PC-3 (cell line): ENCODE measurements around the gene STX18. TPM values are rescaled to one million over a fixed set of nuclear protein-coding genes. Genes with fewer than 3 reads are reported as not detected.

Experiments used
- ATAC-seq: fragments of 200-7000 bp; cut with Tn5 transposase; 2 replicates; pipeline ENCODE4 v1.9.1; 2020; ENCODE audit warnings: mild to moderate bottlenecking, moderate library complexity
- BruUV-seq: library from RNA; stranded (reverse); fragments of 400-500 nt; replicated peaks from 2 replicates; lab custom pipeline; 2021; lab: Mats Ljungman, UMichigan
- CTCF ChIA-PET: fragments of 300-600 bp; sonication (Branson Sonifier 250); formaldehyde crosslinking; loops from one replicate; lab custom pipeline; 2022; ENCODE audit warnings: antibody characterized with exemption; lab: Charles Lee
- POLR2A ChIA-PET: fragments of 300-600 bp; sonication (Branson Sonifier 250); formaldehyde crosslinking; loops from one replicate; lab custom pipeline; 2022; ENCODE audit warnings: antibody characterized with exemption; ENCODE audit not compliant: unreplicated experiment; lab: Charles Lee
- DNase-seq: peaks from one replicate; pipeline ENCODE4 v3.0.0-alpha.2; 2015
- H2AFZ ChIP-seq: fragments of 300-600 bp; sonication (generic); 2 replicates; pipeline ENCODE4 v1.6.0; 2016; ENCODE audit warnings: antibody characterized with exemption, low read length
- H3F3A ChIP-seq: fragments of 300-600 bp; sonication (generic); one replicate; pipeline ENCODE4 v1.6.0; 2017; ENCODE audit warnings: antibody characterized with exemption, low read length, control low read depth, mild to moderate bottlenecking; ENCODE audit not compliant: unreplicated experiment
- H3K27ac ChIP-seq: fragments of 300-600 bp; sonication (generic); 2 replicates; pipeline ENCODE4 v1.5.1; 2016; ENCODE audit warnings: mild to moderate bottlenecking, low read length
- H3K27me3 ChIP-seq: fragments of 300-600 bp; sonication (generic); 2 replicates; pipeline ENCODE4 v1.6.1; 2016; ENCODE audit warnings: low read length, mixed read lengths
- H3K36me3 ChIP-seq: fragments of 300-600 bp; sonication (generic); 2 replicates; pipeline ENCODE4 v1.6.1; 2016; ENCODE audit warnings: low read depth, mixed run types, low read length, mixed read lengths
- H3K4me1 ChIP-seq: fragments of 300-600 bp; sonication (generic); 2 replicates; pipeline ENCODE4 v1.5.1; 2016; ENCODE audit warnings: low read length; ENCODE audit not compliant: insufficient read depth
- H3K4me2 ChIP-seq: fragments of 300-600 bp; sonication (generic); 2 replicates; pipeline ENCODE4 v1.6.0; 2016; ENCODE audit warnings: low read length
- H3K4me3 ChIP-seq: fragments of 300-600 bp; sonication (generic); 2 replicates; pipeline ENCODE4 v1.5.1; 2016; ENCODE audit warnings: mild to moderate bottlenecking, low read length, mixed read lengths
- H3K79me2 ChIP-seq: fragments of 300-600 bp; sonication (generic); 2 replicates; pipeline ENCODE4 v1.6.1; 2017; ENCODE audit warnings: low read length, mixed read lengths
- H3K9ac ChIP-seq: fragments of 300-600 bp; sonication (generic); 2 replicates; pipeline ENCODE4 v1.6.0; 2016; ENCODE audit warnings: mild to moderate bottlenecking, low read length
- H3K9me2 ChIP-seq: fragments of 300-600 bp; sonication (generic); replicated peaks from 2 replicates; pipeline ENCODE4 v1.6.1; 2016; ENCODE audit warnings: mixed run types, low read length, mixed read lengths
- H3K9me3 ChIP-seq: fragments of 300-600 bp; sonication (generic); 2 replicates; pipeline ENCODE4 v1.6.1; 2016; ENCODE audit warnings: low read length, mixed read lengths
- H4K20me1 ChIP-seq: fragments of 300-600 bp; sonication (generic); 2 replicates; pipeline ENCODE4 v1.6.1; 2016; ENCODE audit warnings: low read length, mixed read lengths
- CTCF ChIP-seq: fragments of 300-600 bp; sonication (generic); conservative IDR thresholded peaks from 2 replicates; pipeline ENCODE4 v1.5.1; 2017; ENCODE audit warnings: antibody characterized with exemption, low read depth, mild to moderate bottlenecking, low read length
- EZH2 ChIP-seq: fragments of 300-600 bp; sonication (generic); IDR thresholded peaks from one replicate; pipeline ENCODE4 v1.6.1; 2017; ENCODE audit warnings: antibody characterized with exemption, mild to moderate bottlenecking, low read length; ENCODE audit not compliant: unreplicated experiment
- EZH2phosphoT487 ChIP-seq: fragments of 300-600 bp; sonication (generic); IDR thresholded peaks from 2 replicates; pipeline ENCODE4 v1.6.1; 2018; ENCODE audit warnings: mild to moderate bottlenecking, antibody characterized with exemption, low read length, borderline replicate concordance
- intact Hi-C: fragments of 100-400 bp; cut with micrococcal nuclease; formaldehyde crosslinking; loops from 2 replicates; pipeline ENCODE4 v1.9.0; 2023
- total RNA-seq: library from RNA; depleted of rRNA; stranded (reverse); fragments of >200 nt; gene quantifications from 2 replicates; pipeline ENCODE4 v1.2.3, GENCODE V29; 2014

The STX18 gene
- total RNA-seq, 1 experiment from 2014 or later, result 25.0 TPM

- no peaks in the 10 kb centered on the region for H3K79me2 ChIP-seq
- no peaks in the 10 kb centered on the region for H3K4me1 ChIP-seq
- no peaks in the 10 kb centered on the region; the same call in 1 of the 2 replicates for H3K36me3 ChIP-seq
- no peaks in the 10 kb centered on the region for H3K9me2 ChIP-seq
- H2AFZ ChIP-seq, result no peak overlapping the region
- H3K9ac ChIP-seq, result no peak overlapping the region
- no peaks in the 10 kb centered on the region for H4K20me1 ChIP-seq
- TF ChIP-seq EZH2 (no peak), EZH2phosphoT487 (no peak), CTCF (no peak)
- H3K9me3 ChIP-seq, result no peaks in the 10 kb centered on the region
- no peak overlapping the region for H3K4me2 ChIP-seq
- H3K27ac ChIP-seq, result no peak overlapping the region
- H3K4me3 ChIP-seq, result no peak overlapping the region
- no peaks in the 10 kb centered on the region for H3K27me3 ChIP-seq
- CTCF ChIA-PET, result no interaction called here
- intact Hi-C loops, result no loop called here
- no TSS peak for BruUV-seq
- no peak for ATAC-seq
- H3F3A ChIP-seq, result no peaks in the 10 kb centered on the region
- DNase-seq, result no peak
- POLR2A ChIA-PET, result no interaction called here
Observed at GRCh38 chr4:4415806-4416805, 125.7 kb downstream of the STX18 start.

- no peaks in the 10 kb centered on the region for H3K27me3 ChIP-seq
- H2AFZ ChIP-seq, result no peak overlapping the region
- no peak overlapping the region for H3K27ac ChIP-seq
- no peaks in the 10 kb centered on the region for H3K79me2 ChIP-seq
- no peak for ATAC-seq
- no peaks in the 10 kb centered on the region for H3K9me3 ChIP-seq
- H3K36me3 ChIP-seq, result no peaks in the 10 kb centered on the region; the same call in 1 of the 2 replicates
- H3K9ac ChIP-seq, result no peak overlapping the region
- no TSS peak for BruUV-seq
- POLR2A ChIA-PET, result no interaction called here
- DNase-seq, result no peak
- no peaks in the 10 kb centered on the region for H4K20me1 ChIP-seq
- no peak overlapping the region for H3K4me3 ChIP-seq
- intact Hi-C loops, result no loop called here
- H3K9me2 ChIP-seq, result no peaks in the 10 kb centered on the region
- no peak overlapping the region for H3K4me2 ChIP-seq
- TF ChIP-seq EZH2 (no peak), CTCF (no peak), EZH2phosphoT487 (no peak)
- no peaks in the 10 kb centered on the region for H3K4me1 ChIP-seq
- no peaks in the 10 kb centered on the region for H3F3A ChIP-seq
- CTCF ChIA-PET, result no interaction called here
Observed at GRCh38 chr4:4415107-4415805, 126.6 kb downstream of the STX18 start.
